GM23338 (cell line): Measurements from ENCODE around the gene FUT2.

ENCODE experiments used
- EZH2phosphoT487 ChIP-seq: fragments of 200-600 bp; sonication (generic); IDR thresholded peaks from one replicate; pipeline ENCODE4 v1.8.1; 2018; ENCODE audit warnings: antibody characterized with exemption; ENCODE audit not compliant: unreplicated experiment
- POLR2AphosphoS5 ChIP-seq: IDR thresholded peaks from 2 replicates; pipeline ENCODE4 v1.6.1; 2016; ENCODE audit warnings: antibody characterized with exemption, low read depth

DNA sequence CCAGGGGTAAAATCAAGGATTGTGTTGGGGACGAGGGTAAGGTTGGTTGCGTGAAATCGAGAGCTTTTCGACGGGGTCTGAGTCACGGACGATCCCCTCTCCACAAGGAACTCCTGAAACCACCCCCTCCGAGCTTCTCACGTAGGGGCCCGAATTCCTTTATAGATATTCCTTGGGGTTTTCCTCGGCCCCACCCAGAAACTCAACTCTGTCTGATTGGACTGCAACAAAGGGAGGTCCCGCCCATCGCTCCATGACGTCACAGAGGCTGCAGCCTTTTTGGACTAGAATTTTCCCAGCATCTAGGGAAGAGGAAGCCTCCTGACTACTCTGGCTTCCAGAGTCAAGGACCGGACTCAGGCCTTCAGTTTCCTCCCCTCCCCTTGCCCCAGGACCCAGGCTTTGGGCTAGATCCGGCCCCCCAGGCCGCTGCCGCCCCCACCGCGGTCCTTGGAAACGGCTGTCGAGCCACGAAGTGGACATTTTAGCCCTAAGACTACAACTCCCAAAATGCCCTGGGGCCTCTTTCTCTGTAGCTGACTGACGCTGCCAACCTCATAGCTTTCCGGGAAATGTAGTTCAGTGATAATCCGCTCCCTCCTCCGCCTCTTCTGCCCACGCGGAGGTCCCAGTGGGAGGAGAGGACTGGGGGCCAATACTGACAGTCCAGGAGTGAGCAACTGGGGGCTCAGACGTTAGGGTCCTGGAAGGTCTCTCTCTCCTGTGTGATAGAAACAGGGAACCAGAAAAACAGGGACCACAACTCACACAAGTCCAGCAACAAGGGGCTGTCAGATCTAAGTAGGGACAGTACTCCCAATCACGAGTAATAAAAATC is 51.2 kb downstream of the FUT2 start, which contains the start of gene IZUMO1:
- TF ChIP-seq EZH2phosphoT487, result no peak
- peak; percentile 70 for TF ChIP-seq POLR2AphosphoS5
